Tibial artery (tissue), 4 donors: ENCODE data around the gene SERINC1.
A peak's percentile ranks its signal among the peaks of the same experiment; 100 is the strongest.
"Not testable (repeated sequence)": the region's sequence is repeated elsewhere in the genome, so short reads cannot be mapped to it uniquely, and the experiment has no call there.

Experiments
- DNase-seq, 2 donors: peaks; one replicate each; pipeline ENCODE4 v3.0.0-alpha.2; 2019
- H3K27ac ChIP-seq, 2 donors: fragments of 200-600 bp; sonication (generic) in 1 of 2; 1 replicate in 1 of 2; 2 replicates in 1 of 2; pipeline ENCODE4 v1.5.1; 2018 to 2019; ENCODE audit warnings: mild to moderate bottlenecking in 1 of 2
- H3K27me3 ChIP-seq, 2 donors: fragments of 200-600 bp; sonication (generic) in 1 of 2; one replicate each; pipeline versions ENCODE4 v1.5.1 to v1.6.0; 2016 to 2019
- H3K36me3 ChIP-seq, 3 donors: fragments of 200-600 bp; sonication (generic) in 2 of 3; one replicate each; pipeline ENCODE4 v1.5.1; 2016 to 2019; ENCODE audit warnings: mild to moderate bottlenecking in 2 of 3
- H3K4me1 ChIP-seq, 4 donors: fragments of 200-600 bp; sonication (generic) in 2 of 4; 1 replicate in 3 of 4; 2 replicates in 1 of 4; pipeline ENCODE4 v1.5.1; 2016 to 2019
- H3K4me3 ChIP-seq, 2 donors: fragments of 200-600 bp; sonication (generic) in 1 of 2; 1 replicate in 1 of 2; 2 replicates in 1 of 2; pipeline ENCODE4 v1.5.1; 2018 to 2019; ENCODE audit warnings: mild to moderate bottlenecking in 2 of 2
- H3K9me3 ChIP-seq, 3 donors: fragments of 200-600 bp; sonication (generic) in 1 of 3; one replicate each; pipeline ENCODE4 v1.5.1; 2016 to 2019
- intact Hi-C: fragments of 100-400 bp; cut with DNase I; formaldehyde crosslinking; loops from one replicate; pipeline ENCODE4 v1.15.0; 2023; ENCODE audit warnings: low total_unique reads
- TF ChIP-seq, protein P1 (sequence below), 2 experiments: fragments of 200-600 bp in 1 of 2; fragments of 450-650 bp in 1 of 2; IDR thresholded peaks; one replicate each; pipeline ENCODE4 v1.5.1; 2017 to 2019; ENCODE audit warnings: antibody characterized with exemption in 2 of 2, mild to moderate bottlenecking in 1 of 2, moderate library complexity in 1 of 2

SERINC1 gene

GRCh38 chr6:122476131-122476530, 4.5 kb upstream of the SERINC1 start:
- no peak for DNase-seq
- Histone ChIP-seq H3K4me3 (no peak overlapping the region), H3K27ac (no peak overlapping the region), H3K27me3 (no peaks in the 10 kb centered on the region), H3K36me3 (no peaks in the 10 kb centered on the region), H3K9me3 (no peaks in the 10 kb centered on the region), H3K4me1 (peaks cover 0 to 9% (median 6%) of the 10 kb centered on the region in 4 donors)
- intact Hi-C loops = no loop called here
- TF ChIP-seq, protein P1, sequence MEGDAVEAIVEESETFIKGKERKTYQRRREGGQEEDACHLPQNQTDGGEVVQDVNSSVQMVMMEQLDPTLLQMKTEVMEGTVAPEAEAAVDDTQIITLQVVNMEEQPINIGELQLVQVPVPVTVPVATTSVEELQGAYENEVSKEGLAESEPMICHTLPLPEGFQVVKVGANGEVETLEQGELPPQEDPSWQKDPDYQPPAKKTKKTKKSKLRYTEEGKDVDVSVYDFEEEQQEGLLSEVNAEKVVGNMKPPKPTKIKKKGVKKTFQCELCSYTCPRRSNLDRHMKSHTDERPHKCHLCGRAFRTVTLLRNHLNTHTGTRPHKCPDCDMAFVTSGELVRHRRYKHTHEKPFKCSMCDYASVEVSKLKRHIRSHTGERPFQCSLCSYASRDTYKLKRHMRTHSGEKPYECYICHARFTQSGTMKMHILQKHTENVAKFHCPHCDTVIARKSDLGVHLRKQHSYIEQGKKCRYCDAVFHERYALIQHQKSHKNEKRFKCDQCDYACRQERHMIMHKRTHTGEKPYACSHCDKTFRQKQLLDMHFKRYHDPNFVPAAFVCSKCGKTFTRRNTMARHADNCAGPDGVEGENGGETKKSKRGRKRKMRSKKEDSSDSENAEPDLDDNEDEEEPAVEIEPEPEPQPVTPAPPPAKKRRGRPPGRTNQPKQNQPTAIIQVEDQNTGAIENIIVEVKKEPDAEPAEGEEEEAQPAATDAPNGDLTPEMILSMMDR (IDR thresholded peaks at IDR 0.05) = peak in 1 of 2 experiments; percentile 24

DNA sequence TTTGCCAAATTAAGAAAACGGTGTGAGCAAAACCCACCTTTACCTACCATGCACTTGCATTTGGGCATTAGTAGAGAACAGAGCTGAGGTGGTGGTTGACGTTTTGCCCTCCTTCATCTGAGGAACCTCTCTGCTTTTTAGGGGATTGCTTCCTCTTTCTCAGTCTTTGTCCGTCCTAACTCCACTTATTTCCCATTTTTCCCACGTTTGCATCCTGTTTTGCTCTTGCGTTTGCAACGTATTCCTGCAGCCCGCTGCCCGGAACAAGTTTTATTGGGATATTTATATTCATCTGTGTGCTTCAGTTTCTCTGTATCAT, 374 bp upstream of the SERINC1 start:
- Histone ChIP-seq H3K27ac (peak overlapping the region; percentile 88 to 96), H3K4me3 (peak overlapping the region; percentile 64 to 90), H3K27me3 (no peaks in the 10 kb centered on the region), H3K4me1 (peaks cover 0 to 41% (median 20%) of the 10 kb centered on the region in 4 donors), H3K36me3 (peaks cover 0 to 4% (median 0%) of the 10 kb centered on the region in 3 donors), H3K9me3 (no peaks in the 10 kb centered on the region)
- TF ChIP-seq, protein P1 (IDR thresholded peaks at IDR 0.05) = no peak
- DNase-seq = no peak
- intact Hi-C loops = loop anchor here (5.0 kb wide), 1 partner anchor 70 kb away; no protein-coding TSS in a partner anchor

- intact Hi-C loops = no loop called here
- peaks cover 0 to 96% (median 39%) of the 10 kb centered on the region in 4 donors for H3K4me1 ChIP-seq
Observed at GRCh38 chr6:122461885-122462284, 9.7 kb downstream of the SERINC1 start.

GRCh38 chr6:122459865-122460416, 11.7 kb downstream of the SERINC1 start:
- H3K4me3 ChIP-seq, intact Hi-C loops, H3K27ac ChIP-seq, H3K27me3 ChIP-seq, DNase-seq, H3K9me3 ChIP-seq: not testable (repeated sequence)
- Histone ChIP-seq H3K36me3 (peaks cover 23 to 27% (median 27%) of the 10 kb centered on the region in 3 donors), H3K4me1 (peaks cover 0 to 92% (median 29%) of the 10 kb centered on the region in 4 donors)

More at GRCh38 chr6:122461885-122462284, 9.7 kb downstream of the SERINC1 start:
- H3K4me3 ChIP-seq = no peak overlapping the region
- DNase-seq = no peak
- no peaks in the 10 kb centered on the region for H3K27me3 ChIP-seq
- H3K9me3 ChIP-seq = no peaks in the 10 kb centered on the region
- H3K36me3 ChIP-seq = peaks cover 14 to 17% (median 16%) of the 10 kb centered on the region in 3 donors
- TF ChIP-seq, protein P1 (IDR thresholded peaks at IDR 0.05) = no peak
- no peak overlapping the region for H3K27ac ChIP-seq

GRCh38 chr6:122459240-122459639, 12.4 kb downstream of the SERINC1 start:
- no peak for DNase-seq
- H3K4me3 ChIP-seq = no peak overlapping the region
- peaks cover 0 to 86% (median 26%) of the 10 kb centered on the region in 4 donors for H3K4me1 ChIP-seq
- TF ChIP-seq, protein P1 (IDR thresholded peaks at IDR 0.05) = no peak
- H3K36me3 ChIP-seq = peaks cover 27 to 34% (median 30%) of the 10 kb centered on the region in 3 donors
- intact Hi-C loops = no loop called here
- no peaks in the 10 kb centered on the region for H3K9me3 ChIP-seq
- no peaks in the 10 kb centered on the region for H3K27me3 ChIP-seq
- H3K27ac ChIP-seq = no peak overlapping the region

GRCh38 chr6:122458087-122458486, 13.5 kb downstream of the SERINC1 start:
- Histone ChIP-seq H3K27me3 (no peaks in the 10 kb centered on the region), H3K4me3 (no peak overlapping the region), H3K27ac (no peak overlapping the region), H3K36me3 (peaks cover 37 to 46% (median 42%) of the 10 kb centered on the region in 3 donors), H3K9me3 (no peaks in the 10 kb centered on the region), H3K4me1 (peaks cover 0 to 75% (median 26%) of the 10 kb centered on the region in 4 donors)
- DNase-seq = no peak
- intact Hi-C loops = no loop called here
- TF ChIP-seq, protein P1 (IDR thresholded peaks at IDR 0.05) = no peak

DNA sequence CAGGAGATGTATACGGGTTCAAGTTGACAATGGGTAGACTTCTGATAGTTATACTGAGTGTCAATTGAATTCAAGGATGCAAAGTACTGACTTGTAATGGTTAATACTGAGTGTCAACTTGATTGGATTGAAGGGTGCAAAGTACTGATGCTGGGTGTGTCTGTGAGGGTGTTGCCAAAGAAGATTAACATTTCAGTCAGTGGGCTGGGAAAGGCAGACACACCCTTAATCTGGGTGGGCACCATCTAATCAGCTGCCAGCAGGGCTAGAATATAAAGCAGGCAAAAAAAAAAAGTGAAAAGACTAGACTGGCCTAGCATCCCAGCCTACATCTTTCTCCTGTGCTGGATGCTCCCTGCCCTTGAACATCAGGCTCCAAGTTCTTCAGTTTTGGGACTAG, 16.5 kb downstream of the SERINC1 start:
- H3K9me3 ChIP-seq, H3K27ac ChIP-seq, H3K4me3 ChIP-seq, DNase-seq, H3K27me3 ChIP-seq, intact Hi-C loops: not testable (repeated sequence)
- Histone ChIP-seq H3K4me1 (peaks cover 0 to 51% (median 23%) of the 10 kb centered on the region in 4 donors), H3K36me3 (peaks cover 66 to 70% (median 66%) of the 10 kb centered on the region in 3 donors)
